HG02678 (cell line): ENCODE results near the gene RNGTT.
"Not testable (repeated sequence)": the region's sequence is repeated elsewhere in the genome, so short reads cannot be mapped to it uniquely, and the experiment has no call there.

Experiments
- ATAC-seq: cut with Tn5 transposase; IDR thresholded peaks from one replicate; pipeline ENCODE4 v1.9.1; 2021; ENCODE audit warnings: mild to moderate bottlenecking, moderate library complexity; ENCODE audit not compliant: unreplicated experiment

Gene RNGTT

GRCh38 chr6:88825856-88826255 is 137.6 kb downstream of the RNGTT start:
- ATAC-seq: no peak

GRCh38 chr6:88823998-88824397 is 139.4 kb downstream of the RNGTT start:
- no peak for ATAC-seq

- no peak for ATAC-seq
Observed at GRCh38 chr6:88815491-88815890, 147.9 kb downstream of the RNGTT start.

- no peak for ATAC-seq
Observed at GRCh38 chr6:88814909-88815308, 148.5 kb downstream of the RNGTT start.

GRCh38 chr6:88813045-88813444 is 150.4 kb downstream of the RNGTT start:
- no peak for ATAC-seq

GRCh38 chr6:88810701-88811100 is 152.7 kb downstream of the RNGTT start:
- no peak for ATAC-seq

- ATAC-seq: no peak
Observed at GRCh38 chr6:88810089-88810488, 153.3 kb downstream of the RNGTT start.

- ATAC-seq: no peak
Observed at GRCh38 chr6:88808381-88808780, 155.0 kb downstream of the RNGTT start.

GRCh38 chr6:88807622-88808021 is 155.8 kb downstream of the RNGTT start:
- no peak for ATAC-seq

- no peak for ATAC-seq
Observed at GRCh38 chr6:88806728-88807127, 156.7 kb downstream of the RNGTT start.

- no peak for ATAC-seq
Observed at GRCh38 chr6:88804701-88805100, 158.7 kb downstream of the RNGTT start.

- no peak for ATAC-seq
Observed at GRCh38 chr6:88785478-88785877, 177.9 kb downstream of the RNGTT start.

GRCh38 chr6:88780714-88781389 is 182.6 kb downstream of the RNGTT start:
- ATAC-seq: peak; percentile 72

GRCh38 chr6:88775866-88776571 is 187.4 kb downstream of the RNGTT start:
- no peak for ATAC-seq

GRCh38 chr6:88768114-88768513 is 195.3 kb downstream of the RNGTT start:
- ATAC-seq: not testable (repeated sequence)

GRCh38 chr6:88764081-88764480 is 199.3 kb downstream of the RNGTT start:
- ATAC-seq: no peak

GRCh38 chr6:88763160-88763559 is 200.3 kb downstream of the RNGTT start:
- no peak for ATAC-seq

- peak; percentile 70 for ATAC-seq
Observed at GRCh38 chr6:88761237-88762031, 202.0 kb downstream of the RNGTT start.

GRCh38 chr6:88760091-88760490 is 203.3 kb downstream of the RNGTT start:
- no peak for ATAC-seq

- ATAC-seq: no peak
Observed at GRCh38 chr6:88750936-88751335, 212.5 kb downstream of the RNGTT start.

- ATAC-seq: no peak
Observed at GRCh38 chr6:88749849-88750248, 213.6 kb downstream of the RNGTT start.

GRCh38 chr6:88748141-88748540 is 215.3 kb downstream of the RNGTT start:
- ATAC-seq: no peak
